ENCODE data around the gene UMPS. TPM values are rescaled to one million over a fixed set of nuclear protein-coding genes. Genes with fewer than 3 reads are reported as not detected.
A peak's percentile ranks its signal among the peaks of the same experiment; 100 is the strongest.

UMPS gene
- polyA plus RNA-seq: 10 to 100 TPM; 10.5 to 24.1 (median 10.6) TPM

DNA sequence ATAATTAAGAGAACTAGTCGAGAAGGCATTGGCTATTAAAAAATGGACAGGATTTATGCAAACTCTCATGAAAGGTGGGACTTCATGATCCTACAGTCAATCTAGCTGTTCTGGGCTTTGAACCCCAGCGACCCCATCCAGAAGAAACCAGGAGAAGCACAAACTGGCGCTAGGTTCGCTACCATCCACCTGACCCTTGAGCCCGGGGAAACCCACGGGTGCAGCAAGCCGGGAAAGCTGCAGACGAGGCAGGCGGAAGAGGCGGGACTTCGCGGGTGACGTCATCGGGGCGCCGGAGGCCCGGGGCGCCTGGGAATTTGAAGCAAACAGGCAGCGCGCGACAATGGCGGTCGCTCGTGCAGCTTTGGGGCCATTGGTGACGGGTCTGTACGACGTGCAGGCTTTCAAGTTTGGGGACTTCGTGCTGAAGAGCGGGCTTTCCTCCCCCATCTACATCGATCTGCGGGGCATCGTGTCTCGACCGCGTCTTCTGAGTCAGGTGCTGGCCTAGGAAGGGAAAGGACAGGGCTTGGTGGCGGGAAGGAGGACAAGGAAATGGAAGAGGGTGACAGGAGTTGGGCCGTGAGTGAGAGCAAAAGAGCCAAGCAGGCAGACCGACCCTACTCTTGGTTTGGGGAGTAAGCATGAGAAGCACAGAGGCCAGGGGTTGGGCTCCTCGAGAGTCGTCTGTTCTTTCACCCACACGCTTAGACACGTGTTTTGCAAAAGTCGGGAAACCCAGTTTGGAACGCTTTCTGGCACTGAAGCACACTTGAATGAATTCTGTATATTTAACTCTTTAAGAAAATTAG lies at the start of gene UMPS:
TSS of gene UMPS (plus strand) at position 324 of the 812 bp plus-strand sequence. CDS start at position 344, 20 bp downstream.
- Mint-ChIP-seq H3K4me1 (peaks cover 31 to 47% of the 10 kb centered on the region in 2 donors), H3K36me3 (peaks cover 3 to 8% (median 4%) of the 10 kb centered on the region in 3 donors), H3K4me3 (peak within 1 kb of the TSS; percentile 99 to 100 (median 100)), H3K9me3 (peaks cover 0 to 4% (median 0%) of the 10 kb centered on the region in 6 donors), H3K27ac (peak within 1 kb of the TSS; percentile 92 to 100 (median 98)), H3K27me3 (ENCODE audit: low read depth in 3 of 3) (peaks cover 9 to 12% (median 9%) of the 10 kb centered on the region in 3 donors)
- peak; percentile 86 to 88 (median 87) for DNase-seq

DNA sequence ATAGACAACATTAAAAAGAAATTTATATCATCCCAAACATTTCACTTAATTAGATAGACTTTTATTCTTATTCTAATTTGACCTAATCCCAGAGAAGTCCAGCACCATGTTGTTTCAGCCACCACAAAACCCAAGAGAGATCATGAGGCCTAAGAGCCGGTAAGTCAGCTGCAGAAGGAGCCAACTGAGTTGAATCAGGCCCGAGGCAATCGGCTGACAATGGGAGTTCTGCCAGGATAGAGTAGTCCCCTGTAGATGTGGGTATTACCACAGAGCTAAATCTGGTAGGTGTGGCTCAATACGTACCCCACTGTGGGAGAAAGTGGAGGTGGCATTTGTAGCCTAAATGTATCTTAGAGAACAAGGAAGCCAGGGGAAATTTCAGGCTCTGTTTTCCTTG lies 49.7 kb upstream of the UMPS start:
- no peak for DNase-seq
- H3K27ac Mint-ChIP-seq: no peak overlapping the region
- H3K9me3 Mint-ChIP-seq: peaks cover 0 to 2% (median 0%) of the 10 kb centered on the region in 6 donors
- no peak overlapping the region for H3K4me3 Mint-ChIP-seq
- H3K27me3 Mint-ChIP-seq (ENCODE audit: low read depth in 3 of 3): peaks cover 2 to 7% (median 3%) of the 10 kb centered on the region in 3 donors
- H3K4me1 Mint-ChIP-seq: no peaks in the 10 kb centered on the region
- H3K36me3 Mint-ChIP-seq: peaks cover 14 to 34% (median 22%) of the 10 kb centered on the region in 3 donors

DNA sequence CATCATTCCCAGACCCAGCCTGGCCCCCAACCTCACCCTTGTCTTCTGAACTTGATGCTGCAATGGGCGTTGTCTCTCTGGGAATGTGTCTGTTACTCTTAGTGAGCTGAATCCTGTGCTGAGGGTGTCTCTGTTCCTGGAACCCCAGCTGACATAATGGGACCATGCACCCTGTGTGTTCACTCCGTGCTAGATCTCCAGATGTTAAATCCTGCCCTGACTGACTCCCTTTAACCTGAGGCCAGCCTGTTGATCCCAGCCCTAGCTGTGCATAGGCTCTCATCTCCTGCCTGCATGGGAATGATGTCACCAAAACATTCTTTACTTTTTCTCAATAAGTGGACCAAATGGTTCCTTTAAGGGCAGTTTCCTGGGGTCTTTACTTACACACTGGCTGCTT lies 48.0 kb upstream of the UMPS start:
- Mint-ChIP-seq H3K27ac (peak overlapping the region in 1 of 6 donors; percentile 44), H3K4me1 (no peaks in the 10 kb centered on the region), H3K27me3 (ENCODE audit: low read depth in 3 of 3) (peaks cover 2 to 12% (median 6%) of the 10 kb centered on the region in 3 donors), H3K36me3 (peaks cover 1 to 22% (median 11%) of the 10 kb centered on the region in 3 donors), H3K9me3 (no peaks in the 10 kb centered on the region), H3K4me3 (no peak overlapping the region)
- DNase-seq: no peak

DNA sequence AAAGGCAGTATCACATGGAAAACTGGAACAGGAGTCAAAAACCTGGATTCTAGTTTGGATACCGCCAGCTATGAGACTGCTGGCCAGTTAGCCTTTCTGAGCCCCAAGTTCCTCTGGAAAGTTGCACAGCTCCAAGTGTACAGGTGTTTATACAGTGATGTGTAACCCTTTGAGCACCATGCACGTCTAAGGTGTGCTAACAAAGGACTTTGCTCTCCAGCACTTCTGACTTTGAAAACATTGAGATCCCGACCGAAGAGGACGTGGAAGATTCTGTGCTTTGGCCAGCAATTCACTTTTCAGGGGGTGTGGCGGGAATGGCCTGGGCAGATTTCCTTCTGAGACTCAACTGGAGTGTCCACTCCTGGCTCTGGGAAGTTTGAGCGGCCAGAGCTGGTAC lies 45.8 kb upstream of the UMPS start:
- Mint-ChIP-seq H3K36me3 (peaks cover 0 to 6% (median 5%) of the 10 kb centered on the region in 3 donors), H3K27me3 (ENCODE audit: low read depth in 3 of 3) (peaks cover 4 to 12% (median 6%) of the 10 kb centered on the region in 3 donors), H3K4me1 (peaks cover 4 to 11% of the 10 kb centered on the region in 2 donors), H3K9me3 (no peaks in the 10 kb centered on the region), H3K4me3 (no peak overlapping the region), H3K27ac (no peak overlapping the region)
- no peak for DNase-seq

DNA sequence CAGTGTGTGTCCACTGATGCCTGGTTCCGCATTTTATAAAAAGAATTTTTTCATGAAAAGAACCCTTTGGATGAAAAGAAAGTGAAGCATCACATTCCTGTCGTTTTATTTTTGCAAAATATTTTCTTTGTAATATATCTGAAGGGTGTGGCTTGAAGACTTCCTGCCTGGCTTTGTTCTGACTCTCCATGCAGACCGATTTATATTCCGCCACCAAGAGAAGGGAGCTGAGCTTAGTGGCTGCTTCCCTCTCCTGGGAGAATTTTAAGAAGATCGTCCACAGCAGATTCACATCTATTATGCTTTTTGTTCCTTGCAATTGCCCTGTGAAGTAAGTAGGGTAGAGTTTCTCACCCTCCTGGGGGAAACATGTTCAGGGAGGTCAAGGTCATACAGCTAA lies 45.2 kb upstream of the UMPS start:
- Mint-ChIP-seq H3K9me3 (no peaks in the 10 kb centered on the region), H3K27me3 (ENCODE audit: low read depth in 3 of 3) (peaks cover 4 to 12% (median 6%) of the 10 kb centered on the region in 3 donors), H3K27ac (no peak overlapping the region), H3K4me1 (peaks cover 4 to 14% of the 10 kb centered on the region in 2 donors), H3K36me3 (peaks cover 0 to 6% (median 5%) of the 10 kb centered on the region in 3 donors), H3K4me3 (no peak overlapping the region)
- DNase-seq: no peak

- peak overlapping the region in 1 of 6 donors; percentile 42 for H3K27ac Mint-ChIP-seq
- no peak for DNase-seq
- peaks cover 4 to 12% (median 6%) of the 10 kb centered on the region in 3 donors for H3K27me3 Mint-ChIP-seq (ENCODE audit: low read depth in 3 of 3)
- H3K4me1 Mint-ChIP-seq: peaks cover 4 to 14% of the 10 kb centered on the region in 2 donors
- no peak overlapping the region for H3K4me3 Mint-ChIP-seq
- peaks cover 0 to 5% (median 3%) of the 10 kb centered on the region in 3 donors for H3K36me3 Mint-ChIP-seq
- H3K9me3 Mint-ChIP-seq: no peaks in the 10 kb centered on the region
Measured at GRCh38 chr3:124685481-124685880, 44.8 kb upstream of the UMPS start.

- Mint-ChIP-seq H3K4me1 (peaks cover 4 to 14% of the 10 kb centered on the region in 2 donors), H3K27me3 (ENCODE audit: low read depth in 3 of 3) (peaks cover 4 to 12% (median 6%) of the 10 kb centered on the region in 3 donors), H3K4me3 (no peak overlapping the region), H3K9me3 (no peaks in the 10 kb centered on the region), H3K36me3 (peaks cover 0 to 5% (median 3%) of the 10 kb centered on the region in 3 donors), H3K27ac (peak overlapping the region in 2 of 6 donors; percentile 2 to 73)
- DNase-seq: no peak
Measured at GRCh38 chr3:124686028-124686670, 44.1 kb upstream of the UMPS start.

DNA sequence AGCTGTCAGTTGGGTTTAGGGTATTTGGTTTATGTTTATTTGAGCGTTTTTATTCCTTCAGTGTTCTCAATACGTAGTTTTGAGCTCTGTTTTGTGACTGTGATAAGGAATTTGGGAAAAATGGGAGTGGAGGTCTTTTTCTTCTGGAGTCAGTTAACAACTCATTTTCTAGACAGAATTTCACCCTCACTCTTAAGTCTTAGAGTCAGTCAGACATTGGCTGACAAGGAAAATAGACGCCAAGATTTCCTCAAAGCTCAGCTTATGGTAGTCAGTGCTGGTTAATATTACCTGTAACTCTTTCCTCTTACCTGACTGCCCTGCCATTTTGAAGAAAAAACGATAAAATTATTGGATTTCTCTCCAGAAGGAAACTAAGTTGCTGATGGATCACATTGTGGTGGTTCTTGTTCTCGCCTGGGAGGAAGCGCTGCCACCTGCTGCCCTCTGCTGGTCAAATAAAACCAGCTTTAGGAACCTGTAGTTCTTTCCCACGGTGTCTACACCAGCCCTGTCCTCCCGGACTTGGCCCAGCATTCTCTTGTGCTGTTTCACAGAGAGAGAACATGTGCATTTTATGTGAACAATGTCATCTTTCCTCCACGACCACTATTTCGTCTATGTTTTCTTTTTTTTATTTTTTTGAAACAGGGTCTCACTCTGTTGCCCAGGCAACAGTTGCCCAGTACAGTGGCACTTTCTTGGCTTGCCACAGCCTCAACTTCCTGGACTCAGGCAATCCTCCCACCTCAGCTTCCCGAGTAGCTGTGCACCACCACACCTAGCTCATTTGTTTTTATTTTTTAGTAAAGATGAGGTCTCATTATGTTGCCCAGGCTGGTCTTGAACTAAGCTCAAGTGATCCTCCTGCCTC lies 41.4 kb upstream of the UMPS start:
- peak; percentile 74 to 76 (median 76) for DNase-seq
- Mint-ChIP-seq H3K27me3 (ENCODE audit: low read depth in 3 of 3) (peaks cover 4 to 8% (median 8%) of the 10 kb centered on the region in 3 donors), H3K4me3 (no peak overlapping the region), H3K36me3 (peaks cover 0 to 5% (median 3%) of the 10 kb centered on the region in 3 donors), H3K27ac (peak overlapping the region in 2 of 6 donors; percentile 13 to 82), H3K9me3 (no peaks in the 10 kb centered on the region), H3K4me1 (peaks cover 4 to 14% of the 10 kb centered on the region in 2 donors)

GRCh38 chr3:124691599-124691998 lies 38.7 kb upstream of the UMPS start:
- Mint-ChIP-seq H3K9me3 (no peaks in the 10 kb centered on the region), H3K27ac (no peak overlapping the region), H3K4me3 (no peak overlapping the region), H3K27me3 (ENCODE audit: low read depth in 3 of 3) (peaks cover 0 to 3% (median 2%) of the 10 kb centered on the region in 3 donors), H3K36me3 (peaks cover 0 to 3% (median 0%) of the 10 kb centered on the region in 3 donors), H3K4me1 (peaks cover 4 to 14% of the 10 kb centered on the region in 2 donors)
- DNase-seq: no peak

- Mint-ChIP-seq H3K27ac (no peak overlapping the region), H3K27me3 (ENCODE audit: low read depth in 3 of 3) (peaks cover 0 to 3% (median 0%) of the 10 kb centered on the region in 3 donors), H3K4me1 (peaks cover 0 to 2% of the 10 kb centered on the region in 2 donors), H3K9me3 (no peaks in the 10 kb centered on the region), H3K4me3 (no peak overlapping the region), H3K36me3 (no peaks in the 10 kb centered on the region)
- no peak for DNase-seq
Measured at GRCh38 chr3:124694486-124694885, 35.8 kb upstream of the UMPS start.

DNA sequence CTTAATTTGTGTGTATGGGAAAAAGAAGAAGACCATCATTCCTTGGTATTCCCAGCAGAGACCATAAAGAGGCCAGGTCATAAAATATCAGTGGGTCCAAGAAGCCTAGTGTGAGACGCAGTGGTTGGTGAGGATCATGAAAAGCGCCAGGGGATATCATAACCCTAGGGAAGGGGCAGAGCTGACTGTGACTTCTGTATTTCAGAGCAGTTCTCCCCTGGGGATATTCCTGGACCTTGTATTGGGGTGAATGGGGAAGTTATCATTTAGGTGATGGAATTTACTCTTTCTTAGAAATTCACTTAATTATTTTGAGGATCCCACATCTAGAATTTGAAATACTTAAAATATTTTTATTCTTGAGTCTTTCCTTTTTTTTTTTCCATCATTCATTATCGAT lies 34.9 kb upstream of the UMPS start:
- no peak for DNase-seq
- H3K9me3 Mint-ChIP-seq: no peaks in the 10 kb centered on the region
- no peak overlapping the region for H3K4me3 Mint-ChIP-seq
- H3K36me3 Mint-ChIP-seq: no peaks in the 10 kb centered on the region
- peaks cover 0 to 3% (median 0%) of the 10 kb centered on the region in 3 donors for H3K27me3 Mint-ChIP-seq (ENCODE audit: low read depth in 3 of 3)
- H3K27ac Mint-ChIP-seq: no peak overlapping the region
- H3K4me1 Mint-ChIP-seq: no peaks in the 10 kb centered on the region

DNA sequence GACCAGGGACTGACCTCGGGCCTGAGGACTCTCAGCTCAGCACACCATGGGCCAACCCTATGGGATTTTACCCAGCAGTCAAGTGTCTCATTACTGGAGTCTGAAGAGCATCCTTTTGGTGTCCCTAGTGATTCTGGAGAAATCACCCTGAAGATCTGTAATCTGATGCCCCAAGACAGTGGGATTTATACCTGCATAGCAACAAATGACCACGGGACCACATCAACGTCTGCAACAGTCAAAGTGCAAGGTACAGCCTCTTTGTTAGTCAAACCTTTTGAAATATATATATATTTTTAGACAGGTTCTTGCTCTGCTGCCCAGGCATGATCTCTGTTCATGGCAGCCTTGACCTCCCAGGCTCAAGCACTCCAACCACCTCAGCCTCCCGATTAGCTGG lies 34.2 kb upstream of the UMPS start:
- no peak for DNase-seq
- H3K36me3 Mint-ChIP-seq: no peaks in the 10 kb centered on the region
- H3K27me3 Mint-ChIP-seq (ENCODE audit: low read depth in 3 of 3): peaks cover 0 to 8% (median 0%) of the 10 kb centered on the region in 3 donors
- no peak overlapping the region for H3K27ac Mint-ChIP-seq
- H3K9me3 Mint-ChIP-seq: no peaks in the 10 kb centered on the region
- H3K4me1 Mint-ChIP-seq: no peaks in the 10 kb centered on the region
- no peak overlapping the region for H3K4me3 Mint-ChIP-seq

- Mint-ChIP-seq H3K4me1 (no peaks in the 10 kb centered on the region), H3K9me3 (no peaks in the 10 kb centered on the region), H3K4me3 (no peak overlapping the region), H3K27me3 (ENCODE audit: low read depth in 3 of 3) (peaks cover 0 to 8% (median 3%) of the 10 kb centered on the region in 3 donors), H3K27ac (no peak overlapping the region), H3K36me3 (no peaks in the 10 kb centered on the region)
- no peak for DNase-seq
Measured at GRCh38 chr3:124697302-124697701, 33.0 kb upstream of the UMPS start.
